Nephron (organoid): ENCODE results near the gene LILRA5.

Source experiments
- H3K27ac Mint-ChIP-seq, 3 experiments: 2 replicates each; pipeline ENCODE4 v1.8.0; 2020; ENCODE audit warnings: mixed read lengths in 3 of 3, mild to moderate bottlenecking in 2 of 3, moderate library complexity in 1 of 3
- H3K27me3 Mint-ChIP-seq: 2 replicates; pipeline ENCODE4 v1.8.0; 2021; ENCODE audit warnings: low read depth, mild to moderate bottlenecking, moderate library complexity, mixed read lengths
- H3K36me3 Mint-ChIP-seq: 2 replicates; pipeline ENCODE4 v1.8.0; 2020; ENCODE audit warnings: low read depth, mixed read lengths
- H3K4me1 Mint-ChIP-seq: 2 replicates; pipeline ENCODE4 v1.8.0; 2020; ENCODE audit warnings: mixed read lengths
- H3K4me3 Mint-ChIP-seq, 3 experiments: 2 replicates each; pipeline ENCODE4 v1.8.0; 2020; ENCODE audit warnings: mild to moderate bottlenecking in 3 of 3, mixed read lengths in 3 of 3, moderate library complexity in 2 of 3
- H3K9me3 Mint-ChIP-seq: 2 replicates; pipeline ENCODE4 v1.8.0; 2020; ENCODE audit warnings: mixed read lengths
- CTCF ChIP-seq, 3 experiments: fragments of 200-600 bp; sonication (generic); IDR thresholded peaks; one replicate each; pipeline ENCODE4 v1.5.0; 2021; ENCODE audit warnings: antibody characterized with exemption in 3 of 3; ENCODE audit not compliant: unreplicated experiment in 3 of 3

Gene LILRA5

GRCh38 chr19:54341295-54341694, 28.3 kb upstream of the LILRA5 start:
- no peaks in the 10 kb centered on the region for H3K36me3 Mint-ChIP-seq
- no peaks in the 10 kb centered on the region for H3K4me1 Mint-ChIP-seq
- no peak overlapping the region for H3K27ac Mint-ChIP-seq
- TF ChIP-seq CTCF (IDR thresholded peaks at IDR 0.05; ENCODE audit: unreplicated experiment in 3 of 3), result no peak
- peaks cover 13% of the 10 kb centered on the region for H3K27me3 Mint-ChIP-seq
- no peak overlapping the region for H3K4me3 Mint-ChIP-seq
- peaks cover 6% of the 10 kb centered on the region for H3K9me3 Mint-ChIP-seq

GRCh38 chr19:54339646-54340358, 26.8 kb upstream of the LILRA5 start:
- H3K4me1 Mint-ChIP-seq, result no peaks in the 10 kb centered on the region
- H3K4me3 Mint-ChIP-seq, result no peak overlapping the region
- H3K36me3 Mint-ChIP-seq, result no peaks in the 10 kb centered on the region

GRCh38 chr19:54338521-54338920, 25.6 kb upstream of the LILRA5 start:
- H3K4me3 Mint-ChIP-seq, result no peak overlapping the region
- TF ChIP-seq CTCF (IDR thresholded peaks at IDR 0.05; ENCODE audit: unreplicated experiment in 3 of 3), result no peak
- H3K27me3 Mint-ChIP-seq, result peaks cover 5% of the 10 kb centered on the region
- no peak overlapping the region for H3K27ac Mint-ChIP-seq
- H3K36me3 Mint-ChIP-seq, result no peaks in the 10 kb centered on the region
- no peaks in the 10 kb centered on the region for H3K4me1 Mint-ChIP-seq
- peaks cover 2% of the 10 kb centered on the region for H3K9me3 Mint-ChIP-seq

More at GRCh38 chr19:54339646-54340358, 26.8 kb upstream of the LILRA5 start:
- TF ChIP-seq CTCF (IDR thresholded peaks at IDR 0.05; ENCODE audit: unreplicated experiment in 3 of 3), result no peak
- peaks cover 8% of the 10 kb centered on the region for H3K9me3 Mint-ChIP-seq
- no peak overlapping the region for H3K27ac Mint-ChIP-seq
- peaks cover 13% of the 10 kb centered on the region for H3K27me3 Mint-ChIP-seq

- H3K27me3 Mint-ChIP-seq, result no peaks in the 10 kb centered on the region
- no peaks in the 10 kb centered on the region for H3K36me3 Mint-ChIP-seq
- no peak overlapping the region for H3K27ac Mint-ChIP-seq
- no peaks in the 10 kb centered on the region for H3K4me1 Mint-ChIP-seq
- no peak for TF ChIP-seq CTCF (IDR thresholded peaks at IDR 0.05; ENCODE audit: unreplicated experiment in 3 of 3)
- no peak overlapping the region for H3K4me3 Mint-ChIP-seq
- peaks cover 2% of the 10 kb centered on the region for H3K9me3 Mint-ChIP-seq
Measured at GRCh38 chr19:54337858-54338230, 24.9 kb upstream of the LILRA5 start.

GRCh38 chr19:54336893-54337857, 24.2 kb upstream of the LILRA5 start:
- H3K4me3 Mint-ChIP-seq, result no peak overlapping the region
- H3K4me1 Mint-ChIP-seq, result no peaks in the 10 kb centered on the region
- H3K36me3 Mint-ChIP-seq, result no peaks in the 10 kb centered on the region
- H3K27me3 Mint-ChIP-seq, result no peaks in the 10 kb centered on the region
- no peak overlapping the region for H3K27ac Mint-ChIP-seq
- no peak for TF ChIP-seq CTCF (IDR thresholded peaks at IDR 0.05; ENCODE audit: unreplicated experiment in 3 of 3)
- H3K9me3 Mint-ChIP-seq, result peaks cover 2% of the 10 kb centered on the region
